ENCODE results near the gene ELK3. TPM values are rescaled to one million over a fixed set of nuclear protein-coding genes. Genes with fewer than 3 reads are reported as not detected.

The ELK3 gene
- total RNA-seq, 1 donor, result 24.6 TPM

- no peak for DNase-seq (ENCODE audit: low read depth)
- no peak overlapping the region for H3K4me3 ChIP-seq (ENCODE audit: low read depth, low read length)
- no peak for TF ChIP-seq CTCF (IDR thresholded peaks at IDR 0.05; ENCODE audit: insufficient read depth, low read depth, low read length)
These were observed 77.5 kb downstream of the ELK3 start for GRCh38 chr12:96271469-96272199.

DNA sequence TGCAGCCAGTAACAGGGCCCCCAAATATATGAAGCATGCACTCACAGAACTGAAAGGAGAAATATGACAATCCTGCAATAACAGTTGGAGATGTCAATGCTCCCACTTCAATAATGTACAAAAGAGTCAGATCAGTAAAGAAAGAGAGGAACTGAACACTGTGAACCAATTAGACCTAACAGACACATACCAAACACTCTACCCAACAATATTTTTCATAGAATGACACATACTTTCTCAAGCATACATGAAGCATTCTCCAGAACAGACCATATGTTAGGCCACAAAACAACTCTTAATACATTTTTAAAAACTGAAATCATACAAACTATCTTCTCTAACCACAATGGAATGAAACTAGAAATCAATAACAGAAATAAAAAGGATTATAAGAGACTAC, 80.2 kb downstream of the ELK3 start:
- no peak for TF ChIP-seq CTCF (IDR thresholded peaks at IDR 0.05; ENCODE audit: insufficient read depth, low read depth, low read length)
- no peak overlapping the region for H3K4me3 ChIP-seq (ENCODE audit: low read depth, low read length)
- peak; percentile 28 for DNase-seq (ENCODE audit: low read depth)

- no peak overlapping the region for H3K4me3 ChIP-seq (ENCODE audit: low read depth, low read length)
- DNase-seq (ENCODE audit: low read depth), result no peak
- TF ChIP-seq CTCF (IDR thresholded peaks at IDR 0.05; ENCODE audit: insufficient read depth, low read depth, low read length), result no peak
These were observed 91.0 kb downstream of the ELK3 start for GRCh38 chr12:96285158-96285557.

GRCh38 chr12:96289067-96289466, 94.9 kb downstream of the ELK3 start:
- DNase-seq (ENCODE audit: low read depth), result no peak
- no peak overlapping the region for H3K4me3 ChIP-seq (ENCODE audit: low read depth, low read length)
- no peak for TF ChIP-seq CTCF (IDR thresholded peaks at IDR 0.05; ENCODE audit: insufficient read depth, low read depth, low read length)

DNA sequence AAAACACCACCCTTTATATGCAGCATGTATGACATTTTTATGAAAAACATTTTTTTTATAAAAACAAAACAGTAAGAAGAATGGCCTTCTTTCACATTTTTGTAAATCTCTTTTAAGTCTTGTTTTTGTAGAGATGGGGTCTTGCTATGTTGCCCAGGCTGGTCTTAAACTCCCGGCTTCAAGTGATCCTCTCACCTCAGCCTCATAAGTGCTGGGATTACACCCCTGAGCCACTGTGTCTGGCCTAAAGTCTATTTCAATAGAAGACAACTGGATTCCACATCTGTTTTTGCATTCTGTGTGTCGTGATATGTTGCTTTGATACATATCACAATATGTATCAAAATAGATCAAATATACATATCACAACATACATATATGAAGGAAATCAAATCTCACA, 98.9 kb downstream of the ELK3 start:
- H3K4me3 ChIP-seq (ENCODE audit: low read depth, low read length), result no peak overlapping the region
- no peak for TF ChIP-seq CTCF (IDR thresholded peaks at IDR 0.05; ENCODE audit: insufficient read depth, low read depth, low read length)
- DNase-seq (ENCODE audit: low read depth), result no peak

DNA sequence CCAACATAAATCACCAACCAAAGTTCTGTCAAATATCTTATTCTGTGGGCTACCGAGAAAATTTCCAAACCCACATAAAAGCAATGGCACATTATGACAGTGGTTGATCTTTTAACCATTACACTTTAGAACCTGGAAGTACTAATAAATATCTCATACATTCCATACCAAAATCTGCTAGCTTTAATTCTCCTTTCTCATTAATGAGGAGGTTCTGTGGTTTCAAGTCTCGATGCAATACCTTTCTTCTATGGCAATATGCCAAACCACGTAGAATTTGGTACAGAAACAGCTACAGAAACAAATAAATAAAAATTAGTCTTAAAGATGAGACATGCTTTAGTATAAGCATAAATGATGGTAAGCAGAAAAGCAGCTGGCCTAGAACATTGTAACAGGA, 100.7 kb downstream of the ELK3 start:
- H3K4me3 ChIP-seq (ENCODE audit: low read depth, low read length), result no peak overlapping the region
- peak; percentile 80 for DNase-seq (ENCODE audit: low read depth)
- TF ChIP-seq CTCF (IDR thresholded peaks at IDR 0.05; ENCODE audit: insufficient read depth, low read depth, low read length), result no peak
